Panc1 (cell line): ENCODE measurements around the gene PTGES.

Source experiments
- CTCF ChIP-seq: fragments of 450-650 bp; IDR thresholded peaks from 2 replicates; pipeline ENCODE4 v1.5.1; 2017; ENCODE audit warnings: mild to moderate bottlenecking
- POLR2AphosphoS5 ChIP-seq: IDR thresholded peaks from 2 replicates; pipeline ENCODE4 v1.6.1; 2012; ENCODE audit warnings: mild to moderate bottlenecking, low read depth, low read length, moderate library complexity
- REST ChIP-seq, 2 experiments: IDR thresholded peaks; 2 replicates each; pipeline ENCODE4 v1.6.1; 2011 to 2012; ENCODE audit warnings: low read depth in 2 of 2, control low read depth in 1 of 2, low read length in 1 of 2, mild to moderate bottlenecking in 1 of 2, moderate library complexity in 1 of 2; ENCODE audit not compliant: insufficient read depth in 1 of 2
- SIN3A ChIP-seq: IDR thresholded peaks from 2 replicates; pipeline ENCODE4 v1.6.1; 2012; ENCODE audit warnings: low read depth, mild to moderate bottlenecking, low read length, moderate library complexity, borderline replicate concordance; ENCODE audit not compliant: insufficient read depth

GRCh38 chr9:129777769-129778130 lies 24.9 kb upstream of the PTGES start:
- TF ChIP-seq SIN3A: no peak
- no peak for TF ChIP-seq CTCF
- no peak for TF ChIP-seq REST (IDR thresholded peaks at IDR 0.05; ENCODE audit: insufficient read depth in 1 of 2, low read depth in 2 of 2, low read length in 1 of 2)
- TF ChIP-seq POLR2AphosphoS5: no peak
